HG03575 (cell line): ENCODE data around the gene IL25.
"Not testable (repeated sequence)": the region's sequence is repeated elsewhere in the genome, so short reads cannot be mapped to it uniquely, and the experiment has no call there.

Experiments used
- ATAC-seq: cut with Tn5 transposase; IDR thresholded peaks from one replicate; pipeline ENCODE4 v1.9.1; 2021; ENCODE audit not compliant: unreplicated experiment, insufficient number of reproducible peaks, low FRiP score; ENCODE audit errors: extremely low read depth

IL25 gene

GRCh38 chr14:23404331-23404900, 31.8 kb downstream of the IL25 start:
- ATAC-seq, result no peak

GRCh38 chr14:23405096-23405495, 32.5 kb downstream of the IL25 start:
- ATAC-seq, result no peak

GRCh38 chr14:23405516-23406025, 33.0 kb downstream of the IL25 start:
- ATAC-seq, result no peak

GRCh38 chr14:23406244-23406643, 33.6 kb downstream of the IL25 start:
- ATAC-seq, result no peak

- ATAC-seq, result no peak
Measured at GRCh38 chr14:23406725-23407355, 34.2 kb downstream of the IL25 start.

GRCh38 chr14:23407516-23408306, 35.1 kb downstream of the IL25 start, which contains the start of gene MYH6:
TSS of gene MYH6 (minus strand) at chr14:23408273. CDS start at chr14:23407223, 1,050 bp downstream.
- no peak for ATAC-seq

GRCh38 chr14:23408307-23408630, 35.7 kb downstream of the IL25 start:
- no peak for ATAC-seq

GRCh38 chr14:23409475-23409874, 36.9 kb downstream of the IL25 start:
- ATAC-seq, result no peak

- ATAC-seq, result no peak
Measured at GRCh38 chr14:23409966-23410635, 37.5 kb downstream of the IL25 start.

- ATAC-seq, result no peak
Measured at GRCh38 chr14:23411563-23412525, 39.2 kb downstream of the IL25 start.

GRCh38 chr14:23413681-23414080, 41.1 kb downstream of the IL25 start:
- no peak for ATAC-seq

GRCh38 chr14:23414254-23414653, 41.6 kb downstream of the IL25 start:
- no peak for ATAC-seq

GRCh38 chr14:23414906-23415820, 42.6 kb downstream of the IL25 start:
- ATAC-seq, result no peak

- no peak for ATAC-seq
Measured at GRCh38 chr14:23415821-23416778, 43.5 kb downstream of the IL25 start.

GRCh38 chr14:23416801-23417200, 44.2 kb downstream of the IL25 start:
- no peak for ATAC-seq

- ATAC-seq, result not testable (repeated sequence)
Measured at GRCh38 chr14:23417269-23417668, 44.7 kb downstream of the IL25 start.
